Kidney epithelial cell (primary cell): ENCODE measurements around the gene LEMD1. TPM values are rescaled to one million over a fixed set of nuclear protein-coding genes. Genes with fewer than 3 reads are reported as not detected.
A peak's percentile ranks its signal among the peaks of the same experiment; 100 is the strongest.

Experiments
- DNase-seq: peaks from one replicate; pipeline ENCODE4 v3.0.0-alpha.2; 2010; ENCODE audit warnings: low read depth
- H3K27me3 ChIP-seq: 2 replicates; pipeline ENCODE4 v1.6.0; 2011; ENCODE audit warnings: low read length; ENCODE audit not compliant: control insufficient read depth, insufficient read depth
- H3K36me3 ChIP-seq: 2 replicates; pipeline ENCODE4 v1.5.1; 2011; ENCODE audit warnings: low read length; ENCODE audit not compliant: control insufficient read depth, insufficient read depth
- H3K4me3 ChIP-seq: 2 replicates; pipeline ENCODE4 v1.5.1; 2011; ENCODE audit warnings: low read depth, mild to moderate bottlenecking, control low read depth, low read length
- total RNA-seq: library from RNA; depleted of rRNA; stranded (reverse); fragments of >200 nt; gene quantifications from 2 replicates; pipeline ENCODE4 v1.2.3, GENCODE V29; 2015
- TF ChIP-seq, protein P1 (sequence below): IDR thresholded peaks from 2 replicates; pipeline ENCODE4 v1.5.1; 2011; ENCODE audit warnings: mild to moderate bottlenecking, moderate library complexity, low read length, control low read depth, inconsistent platforms; ENCODE audit not compliant: insufficient read depth, poor library complexity, severe bottlenecking

The LEMD1 gene
- total RNA-seq, 1 donor from 2014 or later: 5.1 TPM

DNA sequence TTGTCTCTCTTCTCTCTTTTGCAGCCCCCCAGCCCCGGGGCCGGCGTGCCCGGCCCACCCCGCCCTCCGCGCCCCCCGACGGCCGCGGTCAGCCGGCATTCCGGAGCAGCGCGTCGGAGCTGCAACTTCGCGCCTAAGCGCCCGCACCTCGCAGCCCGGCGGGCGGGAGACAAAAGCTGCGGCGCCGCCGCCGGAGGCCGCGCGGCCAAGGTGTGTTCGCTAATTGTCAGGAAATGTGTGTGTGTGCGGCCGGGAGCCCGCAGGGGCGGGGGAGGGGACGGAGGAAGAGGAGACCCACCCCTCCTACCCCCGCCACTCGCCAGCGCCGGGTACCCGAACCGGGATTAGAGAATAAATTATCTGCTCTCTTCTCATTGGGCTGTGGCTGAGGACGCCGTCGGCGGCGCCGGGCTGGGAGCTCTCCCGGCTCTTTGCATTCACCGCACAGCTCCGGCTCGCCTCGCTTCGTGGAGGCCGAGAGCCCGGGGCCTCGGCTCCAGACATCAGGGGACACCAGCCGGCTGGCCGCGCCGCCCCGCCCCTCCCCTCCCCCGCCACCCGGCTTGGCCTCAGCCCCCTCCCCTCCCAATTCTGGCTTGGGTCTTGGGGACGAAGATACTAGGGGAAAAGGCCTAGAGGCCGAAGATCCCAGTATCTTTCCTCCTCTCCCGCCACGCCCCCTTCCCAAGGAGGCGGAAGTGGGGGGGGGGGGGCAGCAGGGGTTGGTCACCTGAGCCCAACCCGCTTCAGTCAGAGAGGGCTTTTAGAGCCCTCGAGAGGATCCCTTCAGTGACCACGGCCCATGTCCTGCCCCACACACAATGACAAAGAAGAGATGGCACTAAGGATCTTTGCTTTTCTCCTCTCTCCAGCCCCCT lies 35.3 kb upstream of the LEMD1 start:
- H3K4me3 ChIP-seq: peak overlapping the region; percentile 13
- H3K36me3 ChIP-seq: no peaks in the 10 kb centered on the region
- peaks cover 61% of the 10 kb centered on the region for H3K27me3 ChIP-seq
- no peak for DNase-seq
- TF ChIP-seq, protein P1, sequence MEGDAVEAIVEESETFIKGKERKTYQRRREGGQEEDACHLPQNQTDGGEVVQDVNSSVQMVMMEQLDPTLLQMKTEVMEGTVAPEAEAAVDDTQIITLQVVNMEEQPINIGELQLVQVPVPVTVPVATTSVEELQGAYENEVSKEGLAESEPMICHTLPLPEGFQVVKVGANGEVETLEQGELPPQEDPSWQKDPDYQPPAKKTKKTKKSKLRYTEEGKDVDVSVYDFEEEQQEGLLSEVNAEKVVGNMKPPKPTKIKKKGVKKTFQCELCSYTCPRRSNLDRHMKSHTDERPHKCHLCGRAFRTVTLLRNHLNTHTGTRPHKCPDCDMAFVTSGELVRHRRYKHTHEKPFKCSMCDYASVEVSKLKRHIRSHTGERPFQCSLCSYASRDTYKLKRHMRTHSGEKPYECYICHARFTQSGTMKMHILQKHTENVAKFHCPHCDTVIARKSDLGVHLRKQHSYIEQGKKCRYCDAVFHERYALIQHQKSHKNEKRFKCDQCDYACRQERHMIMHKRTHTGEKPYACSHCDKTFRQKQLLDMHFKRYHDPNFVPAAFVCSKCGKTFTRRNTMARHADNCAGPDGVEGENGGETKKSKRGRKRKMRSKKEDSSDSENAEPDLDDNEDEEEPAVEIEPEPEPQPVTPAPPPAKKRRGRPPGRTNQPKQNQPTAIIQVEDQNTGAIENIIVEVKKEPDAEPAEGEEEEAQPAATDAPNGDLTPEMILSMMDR: no peak

DNA sequence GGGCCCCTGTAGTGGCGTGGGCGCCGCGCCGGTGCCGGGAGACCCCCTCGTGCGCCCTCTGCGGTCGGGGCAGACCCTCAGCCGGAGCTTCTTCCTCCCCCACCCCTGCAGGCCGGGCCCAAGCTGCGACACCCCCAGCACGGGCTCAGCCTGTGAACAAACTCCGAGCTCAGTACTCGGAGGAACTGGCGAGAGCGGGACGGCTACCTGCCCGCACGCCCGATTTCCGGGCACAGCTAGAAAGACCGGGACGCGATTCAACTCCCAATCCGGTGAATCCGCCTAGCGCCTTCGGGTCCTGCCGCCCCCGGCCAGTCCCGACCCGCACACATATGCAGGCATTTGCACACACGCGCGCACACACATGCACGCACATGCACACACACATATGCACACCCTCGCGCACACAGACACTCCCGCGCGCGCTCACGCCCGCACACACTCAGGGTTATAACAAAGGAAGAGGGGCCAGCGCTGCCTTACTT lies 34.6 kb upstream of the LEMD1 start:
- TF ChIP-seq, protein P1: no peak
- no peak for DNase-seq
- peak overlapping the region; percentile 5 for H3K4me3 ChIP-seq

DNA sequence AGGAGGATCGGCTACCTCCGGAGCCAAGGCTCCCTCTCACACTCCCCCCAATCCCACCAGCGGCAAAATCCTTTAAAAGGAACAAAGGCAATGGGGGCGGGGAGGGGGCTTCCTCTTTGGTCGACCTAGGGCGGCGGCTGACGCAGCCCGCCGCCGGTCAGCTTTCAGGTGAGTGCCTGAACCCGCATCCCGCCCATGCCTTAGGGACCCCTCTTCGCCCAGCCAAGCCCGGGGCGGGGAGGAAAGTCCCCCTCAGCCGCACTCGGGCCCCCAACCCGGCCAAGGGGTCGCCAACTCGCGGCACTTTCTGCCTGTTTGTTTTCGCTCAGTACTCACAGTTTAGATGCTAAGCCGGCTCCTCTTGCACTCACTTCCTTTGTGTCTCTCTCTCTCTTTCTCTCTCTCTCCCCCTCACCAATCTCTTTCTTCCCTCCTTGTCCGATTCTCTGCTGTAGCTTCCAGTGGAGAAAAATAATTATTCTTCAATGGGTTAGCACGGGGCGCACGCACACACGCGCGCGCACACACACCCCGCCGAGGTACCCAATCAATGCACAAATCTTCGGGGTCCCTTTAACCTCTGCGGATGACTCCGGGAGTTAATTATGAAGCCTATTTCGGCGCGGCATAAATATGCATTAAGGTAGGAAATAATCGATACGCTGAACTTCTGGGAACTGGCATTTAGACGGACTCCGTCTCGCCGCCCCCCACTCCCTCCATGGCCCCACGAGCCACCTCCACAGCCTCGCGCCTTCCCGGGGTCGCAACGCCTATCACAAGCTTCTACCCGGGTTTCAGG lies 33.9 kb upstream of the LEMD1 start, which contains the start of gene BLACAT1:
Gene BLACAT1, minus strand, starts transcription at position 465 of the 802 bp plus-strand sequence.
- peak within 1 kb of the TSS; percentile 13 for H3K4me3 ChIP-seq
- peaks cover 61% of the 10 kb centered on the region for H3K27me3 ChIP-seq
- TF ChIP-seq, protein P1: no peak
- no peak for DNase-seq
- no peaks in the 10 kb centered on the region for H3K36me3 ChIP-seq

More for the DNA sequence above, 34.6 kb upstream of the LEMD1 start:
- Histone ChIP-seq H3K36me3 (no peaks in the 10 kb centered on the region), H3K27me3 (peaks cover 62% of the 10 kb centered on the region)

DNA sequence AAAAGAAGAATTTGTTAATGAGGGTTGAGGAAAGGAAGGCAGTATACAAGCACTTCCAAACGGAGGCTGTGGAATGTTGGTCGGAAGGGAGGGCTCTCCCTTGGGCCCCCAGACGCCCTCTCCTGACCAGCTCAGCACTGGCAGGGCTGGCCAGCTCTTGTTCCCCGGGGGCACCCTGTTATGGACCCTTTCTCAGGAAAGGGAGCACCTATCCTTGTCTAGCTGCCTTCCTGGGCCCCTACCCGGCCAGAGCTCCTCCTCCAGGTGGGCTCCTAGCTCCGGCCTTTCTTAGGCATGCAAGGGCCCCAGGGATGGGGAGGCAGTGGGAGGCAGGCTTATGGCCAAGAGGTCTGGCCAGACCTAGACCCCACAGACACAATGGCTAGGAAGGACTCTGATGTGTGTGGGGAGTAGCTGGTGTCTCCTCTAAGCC lies 33.1 kb upstream of the LEMD1 start:
- no peak for DNase-seq
- Histone ChIP-seq H3K4me3 (no peak overlapping the region), H3K36me3 (no peaks in the 10 kb centered on the region), H3K27me3 (peaks cover 60% of the 10 kb centered on the region)
- TF ChIP-seq, protein P1: peak; percentile 29

DNA sequence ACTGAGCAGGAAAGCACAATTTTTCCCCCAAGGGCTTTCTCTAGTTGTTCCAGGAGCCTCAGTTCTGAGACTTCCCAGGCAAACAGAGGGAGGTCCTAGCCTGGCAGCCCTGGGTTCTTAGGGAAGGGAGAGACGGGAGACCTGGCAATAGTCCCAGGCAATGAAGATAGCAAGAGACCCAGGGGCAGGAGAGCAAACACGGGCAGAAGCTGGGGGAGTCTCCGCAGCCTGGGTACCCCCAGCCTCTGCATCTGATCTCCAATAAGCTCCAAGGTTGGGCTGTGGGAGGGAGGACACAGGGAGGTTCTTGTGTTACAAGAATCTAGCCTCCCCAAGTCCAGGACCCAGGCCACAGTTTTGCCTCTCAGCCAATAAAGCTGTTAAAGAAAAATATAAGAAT lies 31.6 kb upstream of the LEMD1 start:
- no peak for DNase-seq
- Histone ChIP-seq H3K4me3 (no peak overlapping the region), H3K27me3 (peaks cover 57% of the 10 kb centered on the region), H3K36me3 (no peaks in the 10 kb centered on the region)
- TF ChIP-seq, protein P1: no peak
